H1 (cell line): ENCODE measurements around the gene SSBP3. TPM values are rescaled to one million over a fixed set of nuclear protein-coding genes. Genes with fewer than 3 reads are reported as not detected.

ENCODE experiments used
- SP1 ChIP-seq: IDR thresholded peaks from 2 replicates; pipeline ENCODE4 v1.6.1; 2011; ENCODE audit warnings: low read depth, low read length
- polyA plus RNA-seq, 7 experiments: library from polyadenylated mRNA; depleted of rRNA in 3 of 7; stranded (reverse) in 5 of 7; unstranded in 2 of 7; fragments of >200 nt in 5 of 7; fragments of 200-250 nt in 2 of 7; gene quantifications; 1 replicate in 5 of 7; 2 replicates in 1 of 7; 4 replicates in 1 of 7; pipeline versions ENCODE4 v1.2.1 to v1.2.3, GENCODE V29; 2011 to 2013; ENCODE audit warnings: missing spikeins in 2 of 7, mixed read lengths in 2 of 7
- total RNA-seq: library from RNA; stranded (reverse); fragmentation: NEBNext Ultra II Directional; extraction: Animal tissue kit (Norgen Biotek cat#: 25700); gene quantifications from 2 replicates; pipeline ENCODE4 v1.2.1, GENCODE V29; 2021
- TF ChIP-seq, protein P1 (sequence below): IDR thresholded peaks from 2 replicates; pipeline ENCODE4 v1.6.1; 2012; ENCODE audit warnings: low read length, inconsistent platforms

The SSBP3 gene
- total and polyA plus RNA-seq, 2 of the 8 experiments (the other 6 are each of a cell fraction or from before 2014, with no cell fraction given), result 99.7 to 133 TPM

DNA sequence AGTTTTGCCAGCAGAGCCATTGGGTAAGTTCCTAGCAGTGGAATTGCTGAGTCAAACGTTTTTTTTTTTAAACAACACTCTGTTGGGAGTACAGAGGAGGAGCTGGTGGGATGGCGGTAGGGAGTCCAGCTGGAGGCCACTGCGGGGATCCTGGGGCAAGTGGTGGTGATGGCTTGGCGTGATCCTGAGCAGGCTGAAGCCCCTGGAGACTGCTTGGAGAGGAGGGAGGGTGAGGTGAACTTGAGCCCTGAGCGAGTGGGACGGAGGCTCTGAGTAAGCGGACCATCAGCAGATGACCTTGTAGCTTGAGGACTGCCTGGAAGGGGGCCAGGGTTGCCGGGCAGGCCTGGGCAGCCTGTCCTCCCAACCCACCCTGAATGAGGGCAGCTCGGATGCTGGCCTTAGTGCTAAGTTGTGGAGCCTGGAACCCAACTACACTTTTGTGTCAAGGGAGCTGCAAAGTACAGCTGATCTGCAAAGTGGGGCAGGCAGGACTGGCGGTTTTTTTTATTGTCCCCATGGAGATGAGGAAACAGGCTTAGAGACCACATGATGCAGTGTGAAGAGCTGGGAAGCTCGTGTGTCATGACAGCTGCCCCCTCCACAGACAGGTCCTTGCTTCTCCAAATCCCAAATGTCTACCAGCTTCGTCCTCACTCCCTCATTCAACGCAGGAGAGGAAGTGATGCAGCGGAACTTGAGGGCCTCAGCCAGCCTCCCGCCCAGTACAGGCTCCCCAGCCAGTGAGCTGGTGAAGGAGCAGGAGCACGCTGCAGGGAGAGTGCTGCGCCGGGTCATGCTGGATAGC is 186.0 kb downstream of the SSBP3 start (continued):
- TF ChIP-seq, protein P1, sequence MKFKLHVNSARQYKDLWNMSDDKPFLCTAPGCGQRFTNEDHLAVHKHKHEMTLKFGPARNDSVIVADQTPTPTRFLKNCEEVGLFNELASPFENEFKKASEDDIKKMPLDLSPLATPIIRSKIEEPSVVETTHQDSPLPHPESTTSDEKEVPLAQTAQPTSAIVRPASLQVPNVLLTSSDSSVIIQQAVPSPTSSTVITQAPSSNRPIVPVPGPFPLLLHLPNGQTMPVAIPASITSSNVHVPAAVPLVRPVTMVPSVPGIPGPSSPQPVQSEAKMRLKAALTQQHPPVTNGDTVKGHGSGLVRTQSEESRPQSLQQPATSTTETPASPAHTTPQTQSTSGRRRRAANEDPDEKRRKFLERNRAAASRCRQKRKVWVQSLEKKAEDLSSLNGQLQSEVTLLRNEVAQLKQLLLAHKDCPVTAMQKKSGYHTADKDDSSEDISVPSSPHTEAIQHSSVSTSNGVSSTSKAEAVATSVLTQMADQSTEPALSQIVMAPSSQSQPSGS, result no peak
- TF ChIP-seq SP1, result no peak
